ENCODE data around the gene LCA5. TPM values are rescaled to one million over a fixed set of nuclear protein-coding genes. Genes with fewer than 3 reads are reported as not detected.
A peak's percentile ranks its signal among the peaks of the same experiment; 100 is the strongest.

The LCA5 gene
- total RNA-seq, 1 experiment from 2014 or later, result 2.3 TPM

DNA sequence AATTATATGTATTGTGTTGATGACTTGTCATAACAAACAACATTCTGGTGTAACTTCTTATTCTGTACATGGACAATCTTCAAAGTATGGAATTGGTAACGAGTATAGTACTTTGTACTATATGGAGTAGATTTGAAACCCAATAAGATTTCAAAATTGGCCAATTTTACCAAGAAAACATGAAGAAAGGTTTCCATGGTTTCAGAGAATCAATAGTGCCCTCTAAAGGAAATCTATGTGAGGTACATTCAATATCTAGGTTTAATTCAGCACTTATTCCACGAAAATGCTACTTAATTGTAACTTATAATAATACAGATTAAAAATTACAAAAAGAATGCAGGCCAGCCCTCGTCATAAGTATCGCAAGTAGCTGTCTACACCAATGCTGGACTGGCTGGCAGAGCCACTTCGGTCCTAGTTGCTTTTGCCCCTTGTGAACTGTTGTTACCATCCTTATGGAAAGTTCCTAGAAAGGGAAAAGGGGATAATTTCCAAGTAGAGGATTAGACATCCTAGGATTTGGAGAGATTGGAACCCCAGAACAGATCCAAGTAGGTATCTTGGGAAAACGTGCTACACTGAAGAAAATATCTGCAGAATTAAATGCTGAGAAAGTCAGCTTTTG lies 70.9 kb downstream of the LCA5 start:
- no peak overlapping the region for H4K8ac ChIP-seq (replicated peaks; ENCODE audit: insufficient read length, low read depth, low read length)
- no CpG with 5 or more reads among the region's 6 CpGs for WGBS (ENCODE audit: extremely low coverage, insufficient read length, low lambda C conversion rate)
- H3K79me2 ChIP-seq (ENCODE audit: insufficient read depth, low read length), result no peaks in the 10 kb centered on the region
- Mint-ChIP-seq H3K9me3 (no peaks in the 10 kb centered on the region), H3K27ac (no peak overlapping the region), H3K36me3 (ENCODE audit: insufficient read depth in 1 of 3, low read depth in 3 of 3) (no peaks in the 10 kb centered on the region), H3K4me3 (no peak overlapping the region), H3K4me1 (peaks cover 11 to 15% of the 10 kb centered on the region in 2 experiments), H3K27me3 (ENCODE audit: low read depth) (no peaks in the 10 kb centered on the region)
- TF ChIP-seq, protein P1, sequence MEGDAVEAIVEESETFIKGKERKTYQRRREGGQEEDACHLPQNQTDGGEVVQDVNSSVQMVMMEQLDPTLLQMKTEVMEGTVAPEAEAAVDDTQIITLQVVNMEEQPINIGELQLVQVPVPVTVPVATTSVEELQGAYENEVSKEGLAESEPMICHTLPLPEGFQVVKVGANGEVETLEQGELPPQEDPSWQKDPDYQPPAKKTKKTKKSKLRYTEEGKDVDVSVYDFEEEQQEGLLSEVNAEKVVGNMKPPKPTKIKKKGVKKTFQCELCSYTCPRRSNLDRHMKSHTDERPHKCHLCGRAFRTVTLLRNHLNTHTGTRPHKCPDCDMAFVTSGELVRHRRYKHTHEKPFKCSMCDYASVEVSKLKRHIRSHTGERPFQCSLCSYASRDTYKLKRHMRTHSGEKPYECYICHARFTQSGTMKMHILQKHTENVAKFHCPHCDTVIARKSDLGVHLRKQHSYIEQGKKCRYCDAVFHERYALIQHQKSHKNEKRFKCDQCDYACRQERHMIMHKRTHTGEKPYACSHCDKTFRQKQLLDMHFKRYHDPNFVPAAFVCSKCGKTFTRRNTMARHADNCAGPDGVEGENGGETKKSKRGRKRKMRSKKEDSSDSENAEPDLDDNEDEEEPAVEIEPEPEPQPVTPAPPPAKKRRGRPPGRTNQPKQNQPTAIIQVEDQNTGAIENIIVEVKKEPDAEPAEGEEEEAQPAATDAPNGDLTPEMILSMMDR (conservative IDR thresholded peaks at IDR 0.05), result peak; percentile 77
- no peak overlapping the region for H2BK5ac ChIP-seq (ENCODE audit: insufficient read length, low read length)
- H3K23me2 ChIP-seq (ENCODE audit: insufficient read length, low read depth, low read length, poor library complexity, severe bottlenecking), result no peaks in the 10 kb centered on the region
- no peak overlapping the region for H3K14ac ChIP-seq (ENCODE audit: insufficient read depth, low read length)
- H2AK5ac ChIP-seq (ENCODE audit: insufficient read length, low read length), result no peak overlapping the region
- no peak overlapping the region for H2AFZ ChIP-seq (ENCODE audit: low read length)
- H3K27me3 ChIP-seq (ENCODE audit: insufficient read depth, low read length), result no peaks in the 10 kb centered on the region
- no peak overlapping the region for H3K27ac ChIP-seq (ENCODE audit: insufficient read length, low read depth, low read length)
- no peak overlapping the region for H2BK120ac ChIP-seq (ENCODE audit: low read depth, low read length, poor library complexity, severe bottlenecking)
- no peak overlapping the region for H3K4ac ChIP-seq (ENCODE audit: low read depth, low read length)
- no peaks in the 10 kb centered on the region for H4K20me1 ChIP-seq (ENCODE audit: control insufficient read depth, insufficient read depth, insufficient read length)
- no peaks in the 10 kb centered on the region for H3K9me3 ChIP-seq (ENCODE audit: control insufficient read depth, low read depth, low read length)
- H2BK12ac ChIP-seq (ENCODE audit: insufficient read length, low read depth, low read length), result no peak overlapping the region
- no peak overlapping the region for H4K91ac ChIP-seq (ENCODE audit: insufficient read length, low read depth, low read length)
- H3K23ac ChIP-seq (ENCODE audit: insufficient read length, low read depth, low read length), result no peak overlapping the region
- no peak overlapping the region for H3K56ac ChIP-seq (ENCODE audit: insufficient read length, low read depth, low read length)
- H3T11ph ChIP-seq (ENCODE audit: low read length), result no peak overlapping the region
- H2BK20ac ChIP-seq (ENCODE audit: low read depth, low read length, poor library complexity, severe bottlenecking), result no peak overlapping the region
- H3K4me1 ChIP-seq (ENCODE audit: insufficient read depth, low read length), result no peaks in the 10 kb centered on the region; the same call in 1 of the 2 replicates
- H4K5ac ChIP-seq (ENCODE audit: insufficient read length, low read depth, low read length), result no peak overlapping the region
- no peaks in the 10 kb centered on the region for H3K79me1 ChIP-seq (ENCODE audit: insufficient read depth, low read depth, low read length, poor library complexity, severe bottlenecking)
- no peak overlapping the region for H3K9ac ChIP-seq (ENCODE audit: extremely low read depth, insufficient read length, low read length)
- no peak overlapping the region for H2BK15ac ChIP-seq (ENCODE audit: low read depth, low read length)
- H3K4me2 ChIP-seq (ENCODE audit: insufficient read depth, insufficient read length, low read length), result no peak overlapping the region
- no peak for DNase-seq
- no peak overlapping the region for H3K18ac ChIP-seq (ENCODE audit: insufficient read length, low read depth, low read length)
